ENCODE data around the gene ZNF512. TPM values are rescaled to one million over a fixed set of nuclear protein-coding genes. Genes with fewer than 3 reads are reported as not detected.

The ZNF512 gene
- total RNA-seq, 3 donors from 2014 or later: 28.8 to 42.7 (median 39.7) TPM

GRCh38 chr2:27671235-27671634, 88.4 kb downstream of the ZNF512 start:
- Histone ChIP-seq H3K4me3 (no peak overlapping the region), H3K36me3 (no peaks in the 10 kb centered on the region)

More at GRCh38 chr2:27671235-27671634, 88.4 kb downstream of the ZNF512 start:
- no peaks in the 10 kb centered on the region for H3K9me3 ChIP-seq
- H3K27me3 ChIP-seq: no peaks in the 10 kb centered on the region
- no peaks in the 10 kb centered on the region for H3K4me1 ChIP-seq
- intact Hi-C loops (cut with DNase I; ENCODE audit: low total_unique reads): no loop called here
- no peak for DNase-seq (ENCODE audit: low spot score in 2 of 2)
- TF ChIP-seq POLR2AphosphoS5 (IDR thresholded peaks at IDR 0.05) (no peak), CTCF (IDR thresholded peaks at IDR 0.05) (no peak), POLR2A (IDR thresholded peaks at IDR 0.05) (no peak)
- H3K27ac ChIP-seq: no peak overlapping the region

Other genes with a start within 250 kb of the ZNF512 start
- gene GTF3C2, start 226.3 kb upstream of the ZNF512 start, total RNA-seq: 10 to 100 TPM; 32.6 to 63.5 (median 55.7) TPM
- gene EIF2B4, start 212.7 kb upstream of the ZNF512 start, total RNA-seq: 10 to 100 TPM; 38.1 to 48.9 (median 47.9) TPM
- 100 to 1,000 TPM; 109 to 121 (median 116) TPM for gene SNX17, start 212.4 kb upstream of the ZNF512 start, total RNA-seq
- 10 to 100 TPM in 2 of 3 donors, 1 to 10 TPM in 1; 5.9 to 22.5 (median 15.7) TPM for gene ZNF513, start 202.3 kb upstream of the ZNF512 start, total RNA-seq
- gene PPM1G, start 173.5 kb upstream of the ZNF512 start, total RNA-seq: 10 to 100 TPM; 46.2 to 59.0 (median 54.4) TPM
- gene NRBP1, start 154.4 kb upstream of the ZNF512 start, total RNA-seq: 10 to 100 TPM; 70.5 to 87.5 (median 80.3) TPM
- 10 to 100 TPM in 2 of 3 donors, 1 to 10 TPM in 1; 3.8 to 31.2 (median 14.7) TPM for gene KRTCAP3, start 140.7 kb upstream of the ZNF512 start, total RNA-seq
- gene IFT172, start 93.3 kb upstream of the ZNF512 start, total RNA-seq: 10 to 100 TPM; 28.2 to 51.5 (median 32.1) TPM
- 10 to 100 TPM; 12.4 to 57.7 (median 57.3) TPM for gene FNDC4, start 87.8 kb upstream of the ZNF512 start, total RNA-seq
- 1 to 10 TPM in 2 of 3 donors, not detected in 1; 1.8 to 3.9 TPM for gene GCKR, start 86.2 kb upstream of the ZNF512 start, total RNA-seq
- 1 to 10 TPM; 4.9 to 8.9 (median 5.1) TPM for gene CCDC121, start 46.0 kb downstream of the ZNF512 start, total RNA-seq
- gene GPN1, start 46.0 kb downstream of the ZNF512 start, total RNA-seq: 10 to 100 TPM; 24.2 to 30.3 (median 25.6) TPM
- 10 to 100 TPM; 21.4 to 34.2 (median 25.9) TPM for gene SUPT7L, start 80.6 kb downstream of the ZNF512 start, total RNA-seq
- gene SLC4A1AP, start 80.8 kb downstream of the ZNF512 start, total RNA-seq: 10 to 100 TPM; 23.3 to 27.1 (median 24.3) TPM
- gene MRPL33, start 188.7 kb downstream of the ZNF512 start, total RNA-seq: 10 to 100 TPM; 88.2 to 93.3 (median 89.7) TPM